Esophagus muscularis mucosa (tissue), 4 donors: ENCODE data around the gene INTS14.

Experiments used
- EP300 ChIP-seq: sonication (generic); formaldehyde crosslinking; IDR thresholded peaks from one replicate; pipeline ENCODE4 v1.6.1; 2017; ENCODE audit warnings: antibody characterized with exemption
- POLR2A ChIP-seq: fragments of 450-650 bp; IDR thresholded peaks from one replicate; pipeline ENCODE4 v1.6.1; 2017; ENCODE audit warnings: antibody characterized with exemption, moderate library complexity, mild to moderate bottlenecking, low read depth
- POLR2AphosphoS5 ChIP-seq, 2 donors: sonication (generic); formaldehyde crosslinking; IDR thresholded peaks; one replicate each; pipeline ENCODE4 v1.6.1; 2017; ENCODE audit warnings: antibody characterized with exemption in 2 of 2
- TF ChIP-seq, protein P1 (sequence below), 3 experiments: fragments of 200-600 bp in 2 of 3; fragments of 450-650 bp in 1 of 3; sonication (generic) in 2 of 3; IDR thresholded peaks; one replicate each; pipeline ENCODE4 v1.5.1; 2017 to 2019; ENCODE audit warnings: antibody characterized with exemption in 3 of 3, mild to moderate bottlenecking in 2 of 3, moderate library complexity in 1 of 3

DNA sequence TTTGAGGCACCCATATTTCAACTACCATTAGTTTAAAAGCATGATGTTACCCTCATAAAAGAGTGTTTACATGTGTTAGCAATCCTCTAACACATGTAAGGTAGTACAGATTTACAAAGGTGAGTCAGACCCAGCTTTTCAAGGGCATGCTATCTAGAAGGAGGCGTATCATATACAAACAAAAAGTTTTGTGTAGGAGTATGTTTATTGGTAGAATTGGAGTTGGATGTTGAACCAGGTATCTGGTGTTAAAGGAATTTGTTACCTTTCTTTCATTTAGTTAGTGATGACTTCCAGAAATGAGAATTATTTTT, 78.2 kb downstream of the INTS14 start:
- TF ChIP-seq, protein P1, sequence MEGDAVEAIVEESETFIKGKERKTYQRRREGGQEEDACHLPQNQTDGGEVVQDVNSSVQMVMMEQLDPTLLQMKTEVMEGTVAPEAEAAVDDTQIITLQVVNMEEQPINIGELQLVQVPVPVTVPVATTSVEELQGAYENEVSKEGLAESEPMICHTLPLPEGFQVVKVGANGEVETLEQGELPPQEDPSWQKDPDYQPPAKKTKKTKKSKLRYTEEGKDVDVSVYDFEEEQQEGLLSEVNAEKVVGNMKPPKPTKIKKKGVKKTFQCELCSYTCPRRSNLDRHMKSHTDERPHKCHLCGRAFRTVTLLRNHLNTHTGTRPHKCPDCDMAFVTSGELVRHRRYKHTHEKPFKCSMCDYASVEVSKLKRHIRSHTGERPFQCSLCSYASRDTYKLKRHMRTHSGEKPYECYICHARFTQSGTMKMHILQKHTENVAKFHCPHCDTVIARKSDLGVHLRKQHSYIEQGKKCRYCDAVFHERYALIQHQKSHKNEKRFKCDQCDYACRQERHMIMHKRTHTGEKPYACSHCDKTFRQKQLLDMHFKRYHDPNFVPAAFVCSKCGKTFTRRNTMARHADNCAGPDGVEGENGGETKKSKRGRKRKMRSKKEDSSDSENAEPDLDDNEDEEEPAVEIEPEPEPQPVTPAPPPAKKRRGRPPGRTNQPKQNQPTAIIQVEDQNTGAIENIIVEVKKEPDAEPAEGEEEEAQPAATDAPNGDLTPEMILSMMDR (IDR thresholded peaks at IDR 0.05), result no peak
- TF ChIP-seq POLR2AphosphoS5 (IDR thresholded peaks at IDR 0.05), result no peak
- TF ChIP-seq POLR2A, result no peak
- no peak for TF ChIP-seq EP300
